Sigmoid colon (tissue), 4 donors: ENCODE measurements around the gene ASIP.

ENCODE experiments used
- POLR2A ChIP-seq, 2 donors: fragments of 450-650 bp; IDR thresholded peaks; one replicate each; pipeline ENCODE4 v1.6.1; 2016; ENCODE audit warnings: antibody characterized with exemption in 2 of 2, mild to moderate bottlenecking in 2 of 2, moderate library complexity in 2 of 2
- POLR2AphosphoS5 ChIP-seq, 4 donors: sonication (generic); formaldehyde crosslinking; IDR thresholded peaks; one replicate each; pipeline ENCODE4 v1.6.1; 2017; ENCODE audit warnings: antibody characterized with exemption in 4 of 4
- TF ChIP-seq, protein P1 (sequence below), 4 experiments: fragments of 450-650 bp in 3 of 4; fragments of 200-600 bp in 1 of 4; IDR thresholded peaks; one replicate each; pipeline ENCODE4 v1.5.1; 2016 to 2019; ENCODE audit warnings: antibody characterized with exemption in 4 of 4, mild to moderate bottlenecking in 3 of 4, moderate library complexity in 2 of 4

- TF ChIP-seq POLR2AphosphoS5 (IDR thresholded peaks at IDR 0.05) (no peak), POLR2A (IDR thresholded peaks at IDR 0.05) (no peak)
- TF ChIP-seq, protein P1, sequence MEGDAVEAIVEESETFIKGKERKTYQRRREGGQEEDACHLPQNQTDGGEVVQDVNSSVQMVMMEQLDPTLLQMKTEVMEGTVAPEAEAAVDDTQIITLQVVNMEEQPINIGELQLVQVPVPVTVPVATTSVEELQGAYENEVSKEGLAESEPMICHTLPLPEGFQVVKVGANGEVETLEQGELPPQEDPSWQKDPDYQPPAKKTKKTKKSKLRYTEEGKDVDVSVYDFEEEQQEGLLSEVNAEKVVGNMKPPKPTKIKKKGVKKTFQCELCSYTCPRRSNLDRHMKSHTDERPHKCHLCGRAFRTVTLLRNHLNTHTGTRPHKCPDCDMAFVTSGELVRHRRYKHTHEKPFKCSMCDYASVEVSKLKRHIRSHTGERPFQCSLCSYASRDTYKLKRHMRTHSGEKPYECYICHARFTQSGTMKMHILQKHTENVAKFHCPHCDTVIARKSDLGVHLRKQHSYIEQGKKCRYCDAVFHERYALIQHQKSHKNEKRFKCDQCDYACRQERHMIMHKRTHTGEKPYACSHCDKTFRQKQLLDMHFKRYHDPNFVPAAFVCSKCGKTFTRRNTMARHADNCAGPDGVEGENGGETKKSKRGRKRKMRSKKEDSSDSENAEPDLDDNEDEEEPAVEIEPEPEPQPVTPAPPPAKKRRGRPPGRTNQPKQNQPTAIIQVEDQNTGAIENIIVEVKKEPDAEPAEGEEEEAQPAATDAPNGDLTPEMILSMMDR (IDR thresholded peaks at IDR 0.05): no peak
Measured at GRCh38 chr20:34209111-34209510, 32.1 kb upstream of the ASIP start.
